ENCODE data around the gene OR8D2. TPM values are rescaled to one million over a fixed set of nuclear protein-coding genes. Genes with fewer than 3 reads are reported as not detected.

The OR8D2 gene
- not detected for total RNA-seq

GRCh38 chr11:124320097-124320496, at the start of gene OR8D2:
Gene OR8D2, minus strand, starts transcription at chr11:124320197. Its CDS starts 0 bp downstream, at chr11:124320197.
- ChIA-PET CTCF (no interaction called here), POLR2A (no interaction called here)
- DNase-seq, result no peak
- no peaks in the 10 kb centered on the region for H3K9me3 Mint-ChIP-seq
- H3K4me3 Mint-ChIP-seq, result no peak within 1 kb of the TSS
- H3K27ac Mint-ChIP-seq, result no peak within 1 kb of the TSS
- no peaks in the 10 kb centered on the region for H3K27me3 Mint-ChIP-seq
- H3K36me3 Mint-ChIP-seq (ENCODE audit: low read depth), result no peaks in the 10 kb centered on the region
- H3K4me1 Mint-ChIP-seq, result no peaks in the 10 kb centered on the region

GRCh38 chr11:124359566-124359965, 39.6 kb upstream of the OR8D2 start:
- no peaks in the 10 kb centered on the region for H3K4me1 Mint-ChIP-seq
- H3K9me3 Mint-ChIP-seq, result no peaks in the 10 kb centered on the region
- no peak overlapping the region for H3K4me3 Mint-ChIP-seq
- CTCF ChIA-PET, result no interaction called here
- H3K27me3 Mint-ChIP-seq, result no peaks in the 10 kb centered on the region
- no peaks in the 10 kb centered on the region for H3K36me3 Mint-ChIP-seq (ENCODE audit: low read depth)
- no peak overlapping the region for H3K27ac Mint-ChIP-seq
- POLR2A ChIA-PET, result no interaction called here
- no peak for DNase-seq

- no peaks in the 10 kb centered on the region for H3K27me3 Mint-ChIP-seq
- H3K27ac Mint-ChIP-seq, result no peak overlapping the region
- no peaks in the 10 kb centered on the region for H3K4me1 Mint-ChIP-seq
- DNase-seq, result no peak
- no peaks in the 10 kb centered on the region for H3K36me3 Mint-ChIP-seq (ENCODE audit: low read depth)
- H3K9me3 Mint-ChIP-seq, result no peaks in the 10 kb centered on the region
- CTCF ChIA-PET, result no interaction called here
- no peak overlapping the region for H3K4me3 Mint-ChIP-seq
- POLR2A ChIA-PET, result no interaction called here
Observed at GRCh38 chr11:124346311-124346955, 26.4 kb upstream of the OR8D2 start.

GRCh38 chr11:124344346-124344745, 24.3 kb upstream of the OR8D2 start:
- Mint-ChIP-seq H3K4me3 (no peak overlapping the region), H3K9me3 (no peaks in the 10 kb centered on the region), H3K4me1 (no peaks in the 10 kb centered on the region), H3K36me3 (ENCODE audit: low read depth) (no peaks in the 10 kb centered on the region), H3K27ac (no peak overlapping the region), H3K27me3 (no peaks in the 10 kb centered on the region)
- no peak for DNase-seq
- ChIA-PET CTCF (no interaction called here), POLR2A (no interaction called here)

GRCh38 chr11:124340142-124340447, 20.1 kb upstream of the OR8D2 start:
- H3K4me1 Mint-ChIP-seq, result no peaks in the 10 kb centered on the region
- ChIA-PET POLR2A (no interaction called here), CTCF (no interaction called here)
- no peak overlapping the region for H3K27ac Mint-ChIP-seq
- H3K9me3 Mint-ChIP-seq, result no peaks in the 10 kb centered on the region
- H3K36me3 Mint-ChIP-seq (ENCODE audit: low read depth), result no peaks in the 10 kb centered on the region
- H3K27me3 Mint-ChIP-seq, result no peaks in the 10 kb centered on the region
- DNase-seq, result no peak
- H3K4me3 Mint-ChIP-seq, result no peak overlapping the region

- no peak overlapping the region for H3K27ac Mint-ChIP-seq
- POLR2A ChIA-PET, result no interaction called here
- CTCF ChIA-PET, result no interaction called here
- H3K4me3 Mint-ChIP-seq, result no peak overlapping the region
- no peak for DNase-seq
- H3K27me3 Mint-ChIP-seq, result no peaks in the 10 kb centered on the region
- no peaks in the 10 kb centered on the region for H3K36me3 Mint-ChIP-seq (ENCODE audit: low read depth)
- no peaks in the 10 kb centered on the region for H3K9me3 Mint-ChIP-seq
- no peaks in the 10 kb centered on the region for H3K4me1 Mint-ChIP-seq
Observed at GRCh38 chr11:124339396-124340141, 19.6 kb upstream of the OR8D2 start.

- Mint-ChIP-seq H3K4me3 (no peak overlapping the region), H3K4me1 (no peaks in the 10 kb centered on the region), H3K9me3 (no peaks in the 10 kb centered on the region), H3K27ac (no peak overlapping the region), H3K36me3 (ENCODE audit: low read depth) (no peaks in the 10 kb centered on the region), H3K27me3 (peaks cover 2% of the 10 kb centered on the region)
- ChIA-PET CTCF (no interaction called here), POLR2A (no interaction called here)
- no peak for DNase-seq
Observed at GRCh38 chr11:124331873-124332272, 11.9 kb upstream of the OR8D2 start.

GRCh38 chr11:124329787-124330478, 9.9 kb upstream of the OR8D2 start:
- no peak for DNase-seq
- Mint-ChIP-seq H3K27me3 (peaks cover 2% of the 10 kb centered on the region), H3K36me3 (ENCODE audit: low read depth) (no peaks in the 10 kb centered on the region), H3K27ac (no peak overlapping the region), H3K4me1 (no peaks in the 10 kb centered on the region), H3K9me3 (no peaks in the 10 kb centered on the region), H3K4me3 (no peak overlapping the region)
- ChIA-PET CTCF (no interaction called here), POLR2A (no interaction called here)

GRCh38 chr11:124327775-124328174, 7.8 kb upstream of the OR8D2 start:
- ChIA-PET POLR2A (no interaction called here), CTCF (no interaction called here)
- H3K27ac Mint-ChIP-seq, result no peak overlapping the region
- DNase-seq, result no peak
- no peaks in the 10 kb centered on the region for H3K4me1 Mint-ChIP-seq
- peaks cover 2% of the 10 kb centered on the region for H3K27me3 Mint-ChIP-seq
- no peaks in the 10 kb centered on the region for H3K36me3 Mint-ChIP-seq (ENCODE audit: low read depth)
- H3K4me3 Mint-ChIP-seq, result no peak overlapping the region
- H3K9me3 Mint-ChIP-seq, result no peaks in the 10 kb centered on the region

GRCh38 chr11:124322356-124322755, 2.4 kb upstream of the OR8D2 start:
- Mint-ChIP-seq H3K4me1 (no peaks in the 10 kb centered on the region), H3K9me3 (no peaks in the 10 kb centered on the region), H3K36me3 (ENCODE audit: low read depth) (no peaks in the 10 kb centered on the region), H3K4me3 (no peak overlapping the region), H3K27ac (no peak overlapping the region), H3K27me3 (no peaks in the 10 kb centered on the region)
- CTCF ChIA-PET, result no interaction called here
- DNase-seq, result no peak
- POLR2A ChIA-PET, result no interaction called here

GRCh38 chr11:124315052-124315451, 4.9 kb downstream of the OR8D2 start:
- Mint-ChIP-seq H3K27ac (no peak overlapping the region), H3K4me3 (no peak overlapping the region), H3K36me3 (ENCODE audit: low read depth) (no peaks in the 10 kb centered on the region), H3K27me3 (no peaks in the 10 kb centered on the region), H3K9me3 (no peaks in the 10 kb centered on the region), H3K4me1 (no peaks in the 10 kb centered on the region)
- POLR2A ChIA-PET, result no interaction called here
- CTCF ChIA-PET, result no interaction called here
- DNase-seq, result no peak

- no peaks in the 10 kb centered on the region for H3K36me3 Mint-ChIP-seq (ENCODE audit: low read depth)
- no peaks in the 10 kb centered on the region for H3K27me3 Mint-ChIP-seq
- ChIA-PET POLR2A (no interaction called here), CTCF (no interaction called here)
- no peak for DNase-seq
- no peaks in the 10 kb centered on the region for H3K4me1 Mint-ChIP-seq
- no peak within 1 kb of the TSS for H3K27ac Mint-ChIP-seq
- H3K4me3 Mint-ChIP-seq, result no peak within 1 kb of the TSS
- no peaks in the 10 kb centered on the region for H3K9me3 Mint-ChIP-seq
Observed at GRCh38 chr11:124313849-124314248, 6.1 kb downstream of the OR8D2 start, which contains the start of gene OR8D1. Gene OR8D1, minus strand, starts transcription at chr11:124313949. Its CDS starts 3,183 bp downstream, at chr11:124310766.

- H3K4me1 Mint-ChIP-seq, result no peaks in the 10 kb centered on the region
- no peaks in the 10 kb centered on the region for H3K36me3 Mint-ChIP-seq (ENCODE audit: low read depth)
- H3K27me3 Mint-ChIP-seq, result no peaks in the 10 kb centered on the region
- CTCF ChIA-PET, result no interaction called here
- no peak overlapping the region for H3K4me3 Mint-ChIP-seq
- no peak overlapping the region for H3K27ac Mint-ChIP-seq
- DNase-seq, result no peak
- POLR2A ChIA-PET, result no interaction called here
- no peaks in the 10 kb centered on the region for H3K9me3 Mint-ChIP-seq
Observed at GRCh38 chr11:124313131-124313530, 6.9 kb downstream of the OR8D2 start.

- Mint-ChIP-seq H3K4me3 (no peak overlapping the region), H3K36me3 (ENCODE audit: low read depth) (no peaks in the 10 kb centered on the region), H3K27ac (no peak overlapping the region), H3K27me3 (no peaks in the 10 kb centered on the region), H3K4me1 (no peaks in the 10 kb centered on the region), H3K9me3 (no peaks in the 10 kb centered on the region)
- ChIA-PET CTCF (no interaction called here), POLR2A (no interaction called here)
- DNase-seq, result no peak
Observed at GRCh38 chr11:124311670-124312069, 8.3 kb downstream of the OR8D2 start.

Data from activated CD4-positive, alpha-beta memory T cell treated with anti-CD3 and anti-CD28 coated beads, Interleukin-2, amount 10 ng/mL, durations not matched to agents 7 days and 5 days (primary cell).